Aorta (tissue), 5 donors: ENCODE measurements around the gene NPAS3. TPM values are rescaled to one million over a fixed set of nuclear protein-coding genes. Genes with fewer than 3 reads are reported as not detected.

Source experiments
- ATAC-seq: fragments of 200-7000 bp; cut with Tn5 transposase; one replicate; pipeline ENCODE4 v1.9.1; 2022; ENCODE audit warnings: moderate library complexity; ENCODE audit not compliant: low FRiP score
- DNase-seq, 2 donors: peaks; one replicate each; pipeline ENCODE4 v3.0.0-alpha.2; 2020
- H3K27ac ChIP-seq, 2 donors: one replicate each; pipeline ENCODE4 v1.5.1; 2013; ENCODE audit warnings: low read length in 2 of 2, mild to moderate bottlenecking in 2 of 2, moderate library complexity in 2 of 2, control low read depth in 1 of 2, inconsistent platforms in 1 of 2, low read depth in 1 of 2
- H3K27me3 ChIP-seq, 2 donors: one replicate each; pipeline ENCODE4 v1.6.1; 2013; ENCODE audit warnings: control low read depth in 1 of 2, low read length in 1 of 2, mild to moderate bottlenecking in 1 of 2, moderate library complexity in 1 of 2; ENCODE audit not compliant: insufficient read depth in 2 of 2, control insufficient read depth in 1 of 2
- H3K36me3 ChIP-seq, 2 donors: one replicate each; pipeline ENCODE4 v1.6.1; 2013; ENCODE audit warnings: control low read depth in 1 of 2, low read length in 1 of 2, mild to moderate bottlenecking in 1 of 2; ENCODE audit not compliant: insufficient read depth in 2 of 2, control insufficient read depth in 1 of 2
- H3K4me1 ChIP-seq, 2 donors: one replicate each; pipeline ENCODE4 v1.6.1; 2013; ENCODE audit warnings: low read length in 2 of 2, control low read depth in 1 of 2, mild to moderate bottlenecking in 1 of 2, moderate library complexity in 1 of 2; ENCODE audit not compliant: insufficient read depth in 2 of 2, control insufficient read depth in 1 of 2
- H3K4me3 ChIP-seq, 2 donors: one replicate each; pipeline ENCODE4 v1.5.1; 2013; ENCODE audit warnings: low read length in 2 of 2, control low read depth in 1 of 2, mild to moderate bottlenecking in 1 of 2
- H3K9me3 ChIP-seq: one replicate; pipeline ENCODE4 v1.6.1; 2013; ENCODE audit warnings: mild to moderate bottlenecking, low read length; ENCODE audit not compliant: control insufficient read depth
- WGBS, 2 donors: extraction: QIAGEN DNeasy Blood & Tissue Kit; methylation state at CpG; one replicate each; pipeline ENCODE4 v1.1.7; 2013; 5-methylcytosine and 5-hydroxymethylcytosine counted together
- intact Hi-C, 2 donors: fragments of 100-400 bp; cut with DNase I; formaldehyde crosslinking; loops; one replicate each; pipeline versions ENCODE4 v1.14.2 to v1.15.0; 2022
- polyA plus RNA-seq, 2 donors: library from polyadenylated mRNA; stranded (reverse); fragments of 200-250 nt; gene quantifications; one replicate each; pipeline ENCODE4 v1.2.3, GENCODE V29; 2013
- total RNA-seq, 2 donors: library from RNA; stranded (reverse); fragmentation: NEBNext Ultra II Directional; extraction: Animal tissue kit (Norgen Biotek cat#: 25700); gene quantifications; one replicate each; pipeline ENCODE4 v1.2.1, GENCODE V29; 2021
- donor health status: healthy with polysubstance abuse.
- donor health status: Bipolar disorder and iron deficiency.
- donor health status: DM: no; HTN: no; CAD: no.
- donor health status: DM: no; HTN: no; CAD: no.
- donor health status: DM: yes; HTN: yes; CAD: no.

NPAS3 gene
- total and polyA plus RNA-seq, 4 donors, result 0.13 to 4.3 (median 0.50) TPM

GRCh38 chr14:33413381-33413780, 474.7 kb downstream of the NPAS3 start:
- ATAC-seq (no peak), DNase-seq (no peak)
- no peaks in the 10 kb centered on the region for H3K9me3 ChIP-seq
- H3K36me3 ChIP-seq, result no peaks in the 10 kb centered on the region
- WGBS, 2 donors, result 45 to 46% methylated on average over 5 of the region's 5 CpGs
- H3K4me3 ChIP-seq, result no peak overlapping the region
- H3K4me1 ChIP-seq, result no peaks in the 10 kb centered on the region
- intact Hi-C loops, result no loop called here
- no peak overlapping the region for H3K27ac ChIP-seq
- no peaks in the 10 kb centered on the region for H3K27me3 ChIP-seq

DNA sequence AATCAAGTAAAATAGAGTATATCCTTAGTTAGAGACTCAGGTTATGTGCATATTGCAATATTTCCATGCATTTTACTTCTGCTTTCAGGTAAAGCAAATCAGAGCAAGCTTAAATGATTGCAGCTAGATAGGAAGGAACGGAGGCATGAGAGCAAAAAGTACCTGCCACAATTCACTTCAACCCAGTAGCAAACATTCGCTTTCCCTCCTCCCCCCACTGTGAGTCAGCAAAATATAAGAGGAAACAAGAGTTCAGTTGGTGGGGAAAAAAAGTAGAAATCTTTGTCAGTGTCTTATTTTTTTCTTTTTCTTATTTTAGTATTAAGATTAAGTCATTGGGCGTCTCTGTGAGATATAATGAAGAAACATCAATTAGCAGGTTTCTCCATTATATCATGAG, 475.4 kb downstream of the NPAS3 start:
- H3K4me3 ChIP-seq, result no peak overlapping the region
- H3K27ac ChIP-seq, result no peak overlapping the region
- H3K9me3 ChIP-seq, result no peaks in the 10 kb centered on the region
- WGBS, 2 donors, result 70 to 77% methylated on average over 3 of the region's 3 CpGs
- intact Hi-C loops, result no loop called here
- H3K27me3 ChIP-seq, result no peaks in the 10 kb centered on the region
- H3K4me1 ChIP-seq, result no peaks in the 10 kb centered on the region
- DNase-seq (no peak), ATAC-seq (no peak)
- no peaks in the 10 kb centered on the region for H3K36me3 ChIP-seq

DNA sequence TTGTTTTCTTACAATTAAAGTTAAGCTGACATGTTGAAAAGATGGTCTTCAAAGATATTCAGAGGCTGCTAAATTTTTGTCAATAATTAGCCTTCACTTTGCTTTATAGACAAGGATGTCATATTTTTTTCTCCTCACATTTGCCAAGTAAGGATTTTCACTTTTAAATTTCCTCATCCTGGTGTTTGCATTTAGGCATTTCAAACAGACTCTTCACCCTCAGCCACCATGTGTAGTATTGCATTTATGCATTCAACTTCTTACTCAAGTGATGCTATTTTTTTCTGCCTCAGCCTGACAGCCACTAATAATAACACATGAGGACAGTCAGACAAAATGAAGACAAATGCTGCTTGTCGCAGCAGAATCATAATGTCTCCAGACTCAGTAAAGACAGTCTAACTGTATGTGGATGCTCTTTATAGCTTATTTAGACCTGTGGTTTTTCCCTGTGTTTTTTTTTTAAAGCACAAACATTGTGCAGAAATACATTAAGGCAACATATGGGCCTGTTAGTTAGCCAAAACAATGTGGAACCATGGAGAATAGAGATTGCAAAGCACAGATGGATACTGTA, 481.5 kb downstream of the NPAS3 start:
- intact Hi-C loops, result no loop called here

GRCh38 chr14:33430414-33431035, 491.8 kb downstream of the NPAS3 start:
- Histone ChIP-seq H3K27ac (no peak overlapping the region), H3K27me3 (no peaks in the 10 kb centered on the region), H3K4me3 (no peak overlapping the region), H3K9me3 (no peaks in the 10 kb centered on the region), H3K4me1 (no peaks in the 10 kb centered on the region), H3K36me3 (no peaks in the 10 kb centered on the region)
- WGBS, 2 donors, result 55 to 67% methylated on average over 7 of the region's 7 CpGs
- no peak for ATAC-seq
- intact Hi-C loops, result no loop called here
- DNase-seq, result no peak

More for the DNA sequence above, 481.5 kb downstream of the NPAS3 start:
- Histone ChIP-seq H3K27me3 (no peaks in the 10 kb centered on the region), H3K4me3 (no peak overlapping the region), H3K36me3 (no peaks in the 10 kb centered on the region), H3K27ac (no peak overlapping the region), H3K4me1 (no peaks in the 10 kb centered on the region), H3K9me3 (no peaks in the 10 kb centered on the region)
- WGBS, 2 donors, result 58 to 67% methylated on average over 1 of the region's 1 CpG
- ATAC-seq (no peak), DNase-seq (no peak)

- Histone ChIP-seq H3K36me3 (no peaks in the 10 kb centered on the region), H3K27me3 (no peaks in the 10 kb centered on the region), H3K9me3 (no peaks in the 10 kb centered on the region), H3K27ac (no peak overlapping the region), H3K4me3 (no peak overlapping the region), H3K4me1 (no peaks in the 10 kb centered on the region)
- intact Hi-C loops, result no loop called here
- ATAC-seq (no peak), DNase-seq (no peak)
- WGBS, 2 donors, result 36 to 37% methylated on average over 3 of the region's 3 CpGs
Measured at GRCh38 chr14:33432407-33433023, 493.8 kb downstream of the NPAS3 start.

DNA sequence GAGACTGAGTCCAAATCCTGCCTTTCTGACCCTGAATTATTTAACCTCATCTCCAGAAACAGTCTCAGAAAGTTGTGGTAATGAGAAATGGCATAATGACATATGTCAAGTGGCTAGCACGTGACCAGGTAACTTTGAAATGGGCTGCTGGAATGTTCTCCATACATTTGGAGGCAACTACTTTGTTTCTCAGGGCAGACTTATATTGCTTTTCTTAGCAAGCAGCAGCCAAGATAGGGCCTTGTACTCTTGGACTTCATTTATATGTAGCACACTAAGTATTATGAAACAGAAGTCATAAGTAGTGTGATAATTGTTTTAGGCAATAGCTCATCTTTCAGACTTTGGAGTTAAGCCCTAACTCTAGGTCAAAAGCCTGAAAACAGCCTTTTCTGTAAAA, 494.7 kb downstream of the NPAS3 start:
- intact Hi-C loops, result no loop called here
- ATAC-seq, result no peak

DNA sequence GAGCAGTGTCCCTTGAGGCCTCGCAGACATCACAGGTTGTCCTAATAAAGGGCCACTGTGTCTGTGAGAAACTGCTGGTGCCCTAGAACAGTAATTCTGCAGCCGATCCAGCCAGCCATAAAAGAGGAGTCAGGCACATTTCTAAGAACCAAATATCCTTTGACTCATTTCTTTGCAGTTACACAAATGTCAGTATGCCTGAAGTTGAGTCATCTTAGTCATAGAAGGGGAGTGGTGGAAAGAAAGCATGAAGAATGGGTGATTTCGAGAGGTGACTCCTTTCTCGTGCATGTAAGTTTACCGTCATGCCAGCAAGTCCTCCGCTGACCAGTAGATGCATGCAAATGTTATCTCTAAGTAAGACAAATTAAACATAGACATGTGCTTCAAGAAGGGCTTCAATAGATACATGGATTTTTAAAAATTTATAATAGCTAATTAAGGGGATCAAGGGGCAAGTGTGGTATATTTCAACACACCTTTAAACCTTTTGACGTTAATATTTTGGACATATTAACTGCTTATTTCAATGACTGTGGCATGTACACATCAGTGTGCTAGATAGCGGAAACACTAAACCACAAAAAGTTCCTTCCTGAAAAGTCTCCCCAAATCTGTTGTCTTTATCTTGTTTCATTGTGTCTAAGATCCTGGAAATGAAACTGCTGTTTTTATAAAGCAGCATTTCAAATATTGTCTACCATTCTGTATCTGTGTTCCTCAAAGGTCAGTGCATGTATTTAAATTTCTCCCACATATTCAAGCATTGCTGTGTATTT, 497.4 kb downstream of the NPAS3 start:
- DNase-seq, result no peak
- 90% methylated on average over 8 of the region's 8 CpGs for WGBS, 2 donors
- intact Hi-C loops, result no loop called here
- no peaks in the 10 kb centered on the region for H3K9me3 ChIP-seq
- H3K4me3 ChIP-seq, result no peak overlapping the region
- no peaks in the 10 kb centered on the region for H3K36me3 ChIP-seq
- H3K27me3 ChIP-seq, result no peaks in the 10 kb centered on the region
- no peak for ATAC-seq
- no peak overlapping the region for H3K27ac ChIP-seq
- H3K4me1 ChIP-seq, result no peaks in the 10 kb centered on the region

More for the DNA sequence above, 494.7 kb downstream of the NPAS3 start:
- no peak overlapping the region for H3K27ac ChIP-seq
- 71 to 92% methylated on average over 1 of the region's 1 CpG for WGBS, 2 donors
- no peaks in the 10 kb centered on the region for H3K27me3 ChIP-seq
- H3K4me1 ChIP-seq, result no peaks in the 10 kb centered on the region
- no peak for DNase-seq
- H3K9me3 ChIP-seq, result no peaks in the 10 kb centered on the region
- no peaks in the 10 kb centered on the region for H3K36me3 ChIP-seq
- H3K4me3 ChIP-seq, result no peak overlapping the region

GRCh38 chr14:33441633-33442032, 503.0 kb downstream of the NPAS3 start:
- WGBS, 2 donors, result 92 to 95% methylated on average over 4 of the region's 4 CpGs
- H3K4me1 ChIP-seq, result no peaks in the 10 kb centered on the region
- DNase-seq (no peak), ATAC-seq (no peak)
- no peaks in the 10 kb centered on the region for H3K27me3 ChIP-seq
- H3K27ac ChIP-seq, result no peak overlapping the region
- no peaks in the 10 kb centered on the region for H3K9me3 ChIP-seq
- intact Hi-C loops, result no loop called here
- no peaks in the 10 kb centered on the region for H3K36me3 ChIP-seq
- H3K4me3 ChIP-seq, result no peak overlapping the region
